HepG2 (cell line): ENCODE results near the gene DYSF. TPM values are rescaled to one million over a fixed set of nuclear protein-coding genes. Genes with fewer than 3 reads are reported as not detected.

Source experiments
- ATAC-seq: fragments of 200-7000 bp; cut with Tn5 transposase; 3 replicates; pipeline ENCODE4 v1.9.1; 2020; ENCODE audit warnings: mild to moderate bottlenecking, moderate library complexity
- BruUV-seq: library from RNA; stranded (reverse); fragments of 400-500 nt; replicated peaks from 2 replicates; lab custom pipeline; 2021; lab: Mats Ljungman, UMichigan
- CTCF ChIA-PET: fragments of 300-600 bp; formaldehyde crosslinking; extraction: SDS; loops from one replicate; lab custom pipeline; 2021; ENCODE audit warnings: low total read pairs, inconsistent platforms, low intra/inter-chr PET ratio; lab: Yijun Ruan, JAX
- POLR2A ChIA-PET: fragments of 350-600 bp; sonication (Branson Sonifier 250); formaldehyde crosslinking; loops from one replicate; lab custom pipeline; 2020; ENCODE audit warnings: antibody characterized with exemption, inconsistent platforms; lab: Yijun Ruan, JAX
- DNase-seq: peaks from one replicate; pipeline ENCODE4 v3.0.0-alpha.2; 2015; ENCODE audit warnings: low spot score
- FAIRE-seq: peaks from 3 replicates; lab custom pipeline; 2011; peaks lifted over from hg19 to GRCh38; lab: Jason Lieb, UNC
- H2AFZ ChIP-seq: one replicate; pipeline ENCODE4 v1.6.1; 2011; ENCODE audit warnings: low read length, inconsistent platforms
- H3K27ac ChIP-seq: fragments of 300-600 bp; 3 replicates; pipeline ENCODE4 v1.8.0; 2011; ENCODE audit warnings: mixed run types, mild to moderate bottlenecking, mixed read lengths, low read length, inconsistent platforms; ENCODE audit not compliant: insufficient read depth; ENCODE audit errors: extremely low read length
- H3K27me3 ChIP-seq, 2 experiments: fragments of 200-600 bp in 1 of 2; 2 replicates in 1 of 2; 3 replicates in 1 of 2; pipeline versions ENCODE4 v1.6.0 to v1.8.0; 2011; ENCODE audit warnings: low read length in 2 of 2, mild to moderate bottlenecking in 2 of 2, moderate library complexity in 2 of 2, inconsistent platforms in 1 of 2; ENCODE audit not compliant: insufficient read depth in 2 of 2, control insufficient read depth in 1 of 2
- H3K36me3 ChIP-seq, 2 experiments: fragments of 200-600 bp in 1 of 2; replicated peaks in 1 of 2; 2 replicates in 1 of 2; 3 replicates in 1 of 2; pipeline versions ENCODE4 v1.5.1 to v1.8.0; 2011; ENCODE audit warnings: low read length in 2 of 2, inconsistent platforms in 1 of 2; ENCODE audit not compliant: insufficient read depth in 2 of 2, control insufficient read depth in 1 of 2
- H3K4me1 ChIP-seq: 2 replicates; pipeline ENCODE4 v1.5.1; 2012; ENCODE audit warnings: low read length, inconsistent platforms; ENCODE audit not compliant: insufficient read depth
- H3K4me2 ChIP-seq: 2 replicates; pipeline ENCODE4 v1.6.0; 2011; ENCODE audit warnings: low read depth, low read length, inconsistent platforms
- H3K4me3 ChIP-seq, 3 experiments: fragments of 200-600 bp in 1 of 3; sonication (generic), shearing (Covaris generic) in 1 of 3; replicated peaks in 1 of 3; 2 replicates each; pipeline ENCODE4 v1.5.1; 2011 to 2016; ENCODE audit warnings: low read length in 3 of 3, inconsistent platforms in 2 of 3, low read depth in 2 of 3, mild to moderate bottlenecking in 2 of 3, control low read depth in 1 of 3, mixed read lengths in 1 of 3; ENCODE audit not compliant: insufficient read depth in 1 of 3
- H3K79me2 ChIP-seq: one replicate; pipeline ENCODE4 v1.6.1; 2011; ENCODE audit warnings: low read length, inconsistent platforms; ENCODE audit not compliant: insufficient read depth
- H3K9ac ChIP-seq: 2 replicates; pipeline ENCODE4 v1.6.0; 2011; ENCODE audit warnings: mild to moderate bottlenecking, low read depth, low read length, inconsistent platforms; ENCODE audit not compliant: insufficient read depth
- H3K9me3 ChIP-seq: 2 replicates; pipeline ENCODE4 v1.5.1; 2012; ENCODE audit warnings: mild to moderate bottlenecking, low read length
- H4K20me1 ChIP-seq: 2 replicates; pipeline ENCODE4 v1.6.0; 2011; ENCODE audit warnings: inconsistent platforms, mild to moderate bottlenecking, low read length, moderate library complexity; ENCODE audit not compliant: insufficient read depth
- CBX5 ChIP-seq: sonication (generic); formaldehyde crosslinking; IDR thresholded peaks from 2 replicates; pipeline ENCODE4 v1.4.0; 2020; ENCODE audit warnings: missing genetic modification reagents, borderline replicate concordance
- ETV5 ChIP-seq: IDR thresholded peaks from 2 replicates; pipeline ENCODE4 v1.6.1; 2018; ENCODE audit warnings: missing biosample characterization, missing genetic modification reagents, inconsistent platforms, borderline replicate concordance
- FOXP4 ChIP-seq: sonication (generic); formaldehyde crosslinking; IDR thresholded peaks from 2 replicates; pipeline ENCODE4 v1.4.0; 2020; ENCODE audit warnings: missing genetic modification reagents
- HOXA9 ChIP-seq: sonication (generic); formaldehyde crosslinking; IDR thresholded peaks from 2 replicates; pipeline ENCODE4 v1.8.1; 2022; ENCODE audit warnings: missing genetic modification reagents, mild to moderate bottlenecking, moderate library complexity, borderline replicate concordance
- LCORL ChIP-seq, 2 experiments: fragments of 450-650 bp in 1 of 2; sonication (generic) in 1 of 2; formaldehyde crosslinking in 1 of 2; IDR thresholded peaks; 2 replicates each; pipeline versions ENCODE4 v1.5.0 to v1.6.1; 2017 to 2020; ENCODE audit warnings: antibody characterized with exemption in 1 of 2, missing genetic modification reagents in 1 of 2
- MAF1 ChIP-seq: sonication (generic); formaldehyde crosslinking; IDR thresholded peaks from 2 replicates; pipeline ENCODE4 v1.5.0; 2020; ENCODE audit warnings: missing genetic modification reagents, borderline replicate concordance
- NFIC ChIP-seq: IDR thresholded peaks from 2 replicates; pipeline ENCODE4 v1.6.1; 2012; ENCODE audit warnings: mild to moderate bottlenecking, low read length, inconsistent platforms
- PHF21A ChIP-seq: sonication (generic); formaldehyde crosslinking; IDR thresholded peaks from 2 replicates; pipeline ENCODE4 v1.5.0; 2020; ENCODE audit warnings: mild to moderate bottlenecking, missing genetic modification reagents
- PHF5A ChIP-seq: IDR thresholded peaks from one replicate; pipeline ENCODE4 v1.6.1; 2018; ENCODE audit warnings: low read depth, missing genetic modification reagents; ENCODE audit not compliant: unreplicated experiment
- PHF8 ChIP-seq: sonication (generic); formaldehyde crosslinking; IDR thresholded peaks from 2 replicates; pipeline ENCODE4 v1.5.0; 2020; ENCODE audit warnings: missing genetic modification reagents
- POLR2AphosphoS2 ChIP-seq: IDR thresholded peaks from 2 replicates; pipeline ENCODE4 v1.6.1; 2011; ENCODE audit warnings: low read depth, low read length, improper control_type of control experiment
- SAP130 ChIP-seq: IDR thresholded peaks from 2 replicates; pipeline ENCODE4 v1.6.1; 2016; ENCODE audit warnings: low read depth
- SMAD3 ChIP-seq: sonication (generic); formaldehyde crosslinking; IDR thresholded peaks from 2 replicates; pipeline ENCODE4 v1.4.0; 2020; ENCODE audit warnings: missing genetic modification reagents
- SSRP1 ChIP-seq: IDR thresholded peaks from 2 replicates; pipeline ENCODE4 v1.6.1; 2016; ENCODE audit warnings: control low read depth
- STAT6 ChIP-seq: sonication (generic); formaldehyde crosslinking; IDR thresholded peaks from 2 replicates; pipeline ENCODE4 v1.4.0; 2020; ENCODE audit warnings: missing genetic modification reagents, mild to moderate bottlenecking, borderline replicate concordance
- TGIF2 ChIP-seq: IDR thresholded peaks from 2 replicates; pipeline ENCODE4 v1.6.1; 2016; ENCODE audit warnings: control low read depth, missing compliant biosample characterization
- TOE1 ChIP-seq: sonication (generic); formaldehyde crosslinking; IDR thresholded peaks from 2 replicates; pipeline ENCODE4 v1.4.0; 2020; ENCODE audit warnings: mild to moderate bottlenecking, missing genetic modification reagents
- ZNF556 ChIP-seq: sonication (generic); formaldehyde crosslinking; IDR thresholded peaks from 2 replicates; pipeline ENCODE4 v1.4.0; 2020; ENCODE audit warnings: mild to moderate bottlenecking, missing genetic modification reagents, borderline replicate concordance
- ZNF672 ChIP-seq: sonication (generic); formaldehyde crosslinking; IDR thresholded peaks from 2 replicates; pipeline ENCODE4 v1.8.1; 2022; ENCODE audit warnings: missing genetic modification reagents
- ZSCAN12 ChIP-seq: sonication (generic); formaldehyde crosslinking; IDR thresholded peaks from 2 replicates; pipeline ENCODE4 v1.9.0; 2021; ENCODE audit warnings: mild to moderate bottlenecking, missing genetic modification reagents
- ZSCAN21 ChIP-seq: sonication (generic); formaldehyde crosslinking; IDR thresholded peaks from 2 replicates; pipeline ENCODE4 v1.8.0; 2022; ENCODE audit warnings: mild to moderate bottlenecking, missing genetic modification reagents, moderate library complexity, borderline replicate concordance
- ZSCAN30 ChIP-seq: sonication (generic); formaldehyde crosslinking; IDR thresholded peaks from 2 replicates; pipeline ENCODE4 v1.5.0; 2020; ENCODE audit warnings: mild to moderate bottlenecking, missing genetic modification reagents
- WGBS: methylation state at CpG from one replicate; pipeline ENCODE4 v1.1.6; 2017; ENCODE audit warnings: low lambda C conversion rate; 5-methylcytosine and 5-hydroxymethylcytosine counted together
- in situ Hi-C: cut with HindIII; loops from 2 replicates; pipeline ENCODE4 v1.10.0; 2017; ENCODE audit warnings: low pct_unique_long_range_greater_than_20kb; ENCODE audit not compliant: extremely low pct_ligation_motif_present
- intact Hi-C: fragments of 100-400 bp; cut with micrococcal nuclease; formaldehyde crosslinking; loops from one replicate; pipeline ENCODE4 v1.10.0; 2022; ENCODE audit not compliant: unreplicated experiment
- polyA plus RNA-seq, 8 experiments: library from polyadenylated mRNA; depleted of rRNA in 3 of 8; stranded (reverse) in 7 of 8; unstranded in 1 of 8; fragments of >200 nt; fragmentation: Illumina TruSeq in 4 of 8; extraction: Trizol in 4 of 8; gene quantifications; 2 replicates each; pipeline versions ENCODE4 v1.2.1 to v1.2.3, GENCODE V29; 2011 to 2016; ENCODE audit warnings: low read depth in 4 of 8, missing spikeins in 1 of 8, mixed read lengths in 1 of 8; ENCODE audit not compliant: insufficient read depth in 1 of 8
- total RNA-seq, 5 experiments: library from RNA; depleted of rRNA; stranded (reverse); fragments of >200 nt; fragmentation: Illumina TruSeq; extraction: Trizol; gene quantifications; 2 replicates each; pipeline ENCODE4 v1.2.3, GENCODE V29; 2016; ENCODE audit warnings: low read depth in 1 of 5

DYSF gene
- total and polyA plus RNA-seq, 2 of the 13 experiments (the other 11 are each of a cell fraction or from before 2014, with no cell fraction given) = 0.15 to 2.4 TPM

- Histone ChIP-seq H3K27ac (no peak overlapping the region), H2AFZ (no peak overlapping the region), H3K4me2 (peak overlapping the region; percentile 59), H3K36me3 (no peaks in the 10 kb centered on the region), H3K9me3 (no peaks in the 10 kb centered on the region), H3K27me3 (peaks cover 3 to 16% of the 10 kb centered on the region in 2 experiments; a peak in 4 of 5 replicates), H3K9ac (no peak overlapping the region), H4K20me1 (no peaks in the 10 kb centered on the region), H3K4me3 (peak overlapping the region in 1 of 3 experiments; percentile 11; a peak in 1 of 6 replicates), H3K4me1 (peaks cover 43% of the 10 kb centered on the region), H3K79me2 (no peaks in the 10 kb centered on the region)
- BruUV-seq = no TSS peak
- 11% methylated on average over 10 of the region's 10 CpGs for WGBS
- ChIA-PET CTCF (no interaction called here), POLR2A (no interaction called here)
- FAIRE-seq (peak; percentile 80), DNase-seq (peak; percentile 73), ATAC-seq (peak; percentile 69)
- intact Hi-C loops (no loop called here), in situ Hi-C loops (no loop called here)
- no peak for TF ChIP-seq ZSCAN12
- TF ChIP-seq TGIF2 (CRISPR knock-in tag) = no peak
- no peak for TF ChIP-seq SSRP1 (CRISPR knock-in tag)
- TF ChIP-seq PHF21A (CRISPR knock-in tag) = 0 out of 2 replicates have a peak, but pooled peaks have one; percentile 32
- TF ChIP-seq ZNF672 (CRISPR knock-in tag) = peak; percentile 94
- TF ChIP-seq SMAD3 (CRISPR knock-in tag) = no peak
- no peak for TF ChIP-seq POLR2AphosphoS2
- no peak for TF ChIP-seq FOXP4 (CRISPR knock-in tag)
- TF ChIP-seq ZNF556 = 0 out of 2 replicates have a peak, but pooled peaks have one; percentile 47
- no peak for TF ChIP-seq PHF8 (CRISPR knock-in tag)
- no peak for TF ChIP-seq HOXA9 (CRISPR knock-in tag)
- TF ChIP-seq TOE1 = no peak
- TF ChIP-seq ZSCAN21 (CRISPR knock-in tag) = no peak
- TF ChIP-seq NFIC = peak; percentile 60; the same call in 1 of the 2 replicates
- no peak for TF ChIP-seq ZSCAN30
- no peak for TF ChIP-seq MAF1 (CRISPR knock-in tag)
- TF ChIP-seq SAP130 (CRISPR knock-in tag) = peak; percentile 14; the same call in 1 of the 2 replicates
- no peak for TF ChIP-seq ETV5 (CRISPR knock-in tag)
- no peak for TF ChIP-seq LCORL (IDR thresholded peaks at IDR 0.05)
- peak; percentile 60; the same call in 1 of the 2 replicates for TF ChIP-seq LCORL (CRISPR knock-in tag; IDR thresholded peaks at IDR 0.05)
- no peak for TF ChIP-seq CBX5 (CRISPR knock-in tag)
- TF ChIP-seq PHF5A = no peak
- TF ChIP-seq STAT6 (CRISPR knock-in tag) = no peak
Measured at GRCh38 chr2:71710367-71711132, 257.2 kb downstream of the DYSF start.
